ENCODE results near the gene LMNA.
A peak's percentile ranks its signal among the peaks of the same experiment; 100 is the strongest.
"Not testable (repeated sequence)": the region's sequence is repeated elsewhere in the genome, so short reads cannot be mapped to it uniquely, and the experiment has no call there.

The LMNA gene

DNA sequence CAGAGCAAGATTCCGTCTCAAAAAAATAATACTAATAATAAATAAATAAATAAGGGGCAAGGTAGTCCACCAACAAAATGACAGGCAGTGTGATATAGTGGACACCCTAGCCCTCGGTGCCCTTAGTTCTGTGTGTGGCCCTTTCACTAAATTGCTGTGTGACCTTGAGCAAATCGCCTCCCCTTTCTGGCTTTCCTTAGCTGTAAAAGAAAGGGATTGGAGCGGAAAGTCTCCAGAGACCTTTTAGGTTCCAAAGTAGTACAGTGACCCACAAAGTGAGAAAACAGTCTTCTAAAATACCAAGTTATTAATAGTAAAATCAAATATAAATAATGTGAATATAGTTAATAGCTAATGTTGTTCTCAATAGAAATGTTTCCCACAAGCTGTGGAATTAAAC is 7.6 kb downstream of the LMNA start:
- DNase-seq, result no peak

DNA sequence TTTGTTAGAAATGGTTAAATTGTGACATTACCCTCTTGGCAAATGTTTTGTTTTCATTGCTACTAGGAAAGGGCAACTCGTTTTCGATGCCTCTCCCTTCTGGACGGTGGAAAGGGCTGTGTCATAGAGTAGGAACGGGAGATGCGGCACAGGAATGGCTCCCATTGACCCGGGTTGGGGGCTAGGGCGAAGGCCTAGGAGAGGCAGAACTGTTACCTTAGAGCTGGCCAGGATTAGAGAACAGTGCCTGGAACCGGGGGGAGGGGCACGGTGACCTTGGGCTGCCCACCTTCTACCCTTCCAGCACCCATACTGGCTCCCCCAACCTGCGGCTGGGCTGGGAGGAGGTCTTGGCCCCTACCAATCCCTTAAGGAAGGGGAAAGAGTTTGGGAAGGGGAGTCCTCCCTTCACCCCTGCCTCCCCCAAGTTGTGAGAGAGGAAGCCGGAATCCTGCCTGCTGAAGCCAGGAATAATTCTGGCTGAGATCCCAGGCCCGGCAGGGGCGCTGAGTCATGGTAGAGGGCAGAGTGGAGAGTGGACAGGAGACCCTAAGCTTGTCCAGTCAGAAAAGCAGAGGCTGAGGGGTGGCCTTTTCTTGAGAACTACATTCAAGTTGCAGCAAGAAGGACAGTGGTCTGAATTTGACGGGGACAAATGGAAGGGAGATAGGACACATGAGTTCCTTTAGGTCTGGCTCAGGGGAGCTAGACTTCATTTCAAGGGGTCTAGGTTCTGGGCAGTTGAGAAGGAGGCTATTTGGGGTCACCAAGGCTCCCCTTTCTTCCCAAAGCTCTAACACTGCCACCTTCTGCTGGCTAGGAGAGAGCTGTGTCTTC is 8.2 kb downstream of the LMNA start:
- peak; percentile 89 for DNase-seq

DNA sequence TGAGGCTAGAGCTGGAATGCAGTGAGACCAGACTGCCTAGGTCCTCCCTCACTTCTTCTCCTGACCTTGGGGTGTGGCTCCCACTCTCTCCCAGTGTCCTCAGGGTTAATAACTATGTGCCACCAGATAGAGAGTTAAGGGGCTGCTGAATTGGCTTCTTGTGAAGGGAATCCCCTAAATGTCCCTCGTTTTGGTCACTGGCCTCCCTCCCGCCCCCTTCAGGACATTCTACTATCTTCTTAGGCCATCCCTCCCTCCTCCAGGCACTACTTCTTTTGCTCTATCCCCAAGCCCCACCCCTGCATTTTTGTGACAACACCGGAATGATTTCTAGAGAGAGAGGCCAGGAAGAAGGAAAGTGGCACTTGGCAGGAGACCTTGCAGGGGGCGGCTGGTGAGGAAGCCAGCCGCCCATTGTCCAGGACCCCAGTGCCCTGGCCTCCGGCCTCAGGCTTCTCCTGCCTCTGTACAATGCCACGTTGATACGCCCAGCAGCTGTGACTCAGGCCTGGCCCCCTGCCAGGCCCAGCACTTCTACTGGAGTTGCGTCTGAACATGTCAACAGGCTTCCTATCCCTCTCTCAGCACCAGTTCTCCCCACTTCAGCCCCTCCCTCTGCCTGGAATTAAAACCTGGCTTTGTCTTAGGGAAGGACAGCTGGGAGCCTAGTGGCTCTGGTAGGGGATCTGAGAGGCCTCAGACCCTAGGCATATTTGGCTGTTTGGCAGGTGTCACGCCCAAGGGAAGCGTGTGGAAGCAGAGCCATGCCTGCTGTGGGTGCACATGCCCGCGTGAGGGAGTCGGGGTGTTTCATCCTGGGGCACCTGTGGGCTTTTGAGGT is 9.1 kb downstream of the LMNA start:
- DNase-seq, result peak; percentile 97

DNA sequence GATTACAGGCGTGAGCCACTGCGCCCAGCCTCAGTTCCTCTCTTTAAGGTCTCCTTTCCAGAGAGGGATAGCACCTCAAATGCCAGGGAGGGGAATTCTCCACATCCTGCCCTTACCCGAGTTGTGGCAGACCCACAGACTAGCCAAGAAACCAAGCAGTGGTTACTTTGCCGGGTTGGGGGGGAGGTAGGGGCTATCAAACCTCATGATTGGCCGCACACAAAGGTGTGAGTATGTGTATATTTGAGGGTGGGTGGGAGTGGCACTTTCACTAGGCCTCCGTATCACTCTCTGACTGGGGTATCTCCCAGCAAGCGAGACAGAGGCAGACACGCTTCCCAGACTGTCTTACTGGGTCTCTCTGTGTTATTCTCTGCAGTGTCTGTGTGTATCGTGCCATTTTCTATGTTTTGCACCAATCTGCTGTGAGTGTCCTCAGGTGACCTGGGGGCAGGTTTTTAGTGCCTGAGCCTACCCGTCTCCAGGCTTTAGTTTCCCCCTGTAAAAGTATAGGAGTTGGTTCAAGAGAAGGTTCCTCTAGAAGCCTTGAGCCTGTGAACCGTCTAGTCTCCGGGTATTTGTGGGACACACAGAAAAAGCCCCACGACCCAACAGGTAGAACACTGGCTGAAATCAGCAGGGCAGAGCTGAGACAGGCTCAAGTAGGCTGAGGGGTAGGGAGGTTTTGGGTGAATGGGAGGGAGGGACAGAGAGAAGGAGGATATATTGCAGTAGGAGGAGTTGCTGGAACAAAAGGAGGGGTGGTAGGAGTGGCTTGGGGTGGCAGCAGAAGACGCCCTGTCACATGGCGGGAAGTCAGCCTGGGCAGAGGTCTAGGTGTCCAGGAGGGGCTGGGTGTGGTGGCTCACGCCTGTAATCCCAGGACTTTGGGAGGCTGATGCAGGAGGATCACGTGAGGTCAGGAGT is 10.3 kb downstream of the LMNA start:
- peak; percentile 60 for DNase-seq

DNA sequence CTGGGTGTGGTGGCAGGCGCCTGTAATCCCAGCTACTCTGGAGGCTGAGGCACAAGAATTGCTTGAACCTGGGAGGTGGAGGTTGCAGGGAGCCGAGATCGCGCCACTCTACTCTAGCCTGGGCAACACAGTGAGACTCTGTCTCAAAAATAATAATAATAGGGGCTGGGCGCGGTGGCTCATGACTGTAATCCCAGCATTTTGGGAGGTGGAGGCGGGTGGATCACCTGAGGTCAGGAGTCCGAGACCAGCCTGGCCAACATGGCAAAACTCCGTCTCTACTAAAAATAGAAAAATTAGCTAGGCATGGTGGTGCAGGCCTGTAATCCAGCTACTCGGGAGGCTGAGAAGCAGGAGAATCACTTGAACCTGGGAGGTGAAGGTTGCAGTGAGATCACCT is 11.0 kb downstream of the LMNA start:
- DNase-seq, result not testable (repeated sequence)

DNA sequence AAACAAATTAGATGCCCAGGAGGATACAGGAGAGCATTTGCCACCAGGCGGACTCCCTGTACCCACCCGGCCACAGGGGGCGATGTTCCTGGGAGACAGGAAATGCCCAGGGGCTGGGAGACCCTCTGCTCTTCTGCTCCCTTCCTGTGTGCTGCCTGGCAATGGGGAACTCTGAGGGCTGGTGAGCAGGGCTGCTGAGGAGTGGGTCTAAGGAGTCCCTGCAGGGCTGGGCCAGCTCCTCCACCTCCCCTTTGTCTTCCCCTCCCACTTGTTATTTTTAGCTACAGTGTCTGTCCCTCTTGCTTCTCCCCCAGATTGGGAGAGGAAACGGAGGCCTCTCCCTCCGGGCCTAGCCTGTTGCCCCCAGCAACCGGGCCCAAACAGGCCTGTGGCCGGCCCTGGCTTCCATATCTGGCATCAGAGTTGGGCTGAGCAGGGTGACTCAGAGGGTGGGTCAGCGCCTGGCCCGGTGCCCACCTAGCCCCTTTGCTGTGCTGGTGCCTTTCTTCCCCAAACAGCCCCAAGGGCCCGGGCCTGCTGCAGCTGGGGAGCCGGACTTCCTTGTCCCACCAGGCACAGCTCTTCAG is 11.6 kb downstream of the LMNA start:
- peak; percentile 99 for DNase-seq

DNA sequence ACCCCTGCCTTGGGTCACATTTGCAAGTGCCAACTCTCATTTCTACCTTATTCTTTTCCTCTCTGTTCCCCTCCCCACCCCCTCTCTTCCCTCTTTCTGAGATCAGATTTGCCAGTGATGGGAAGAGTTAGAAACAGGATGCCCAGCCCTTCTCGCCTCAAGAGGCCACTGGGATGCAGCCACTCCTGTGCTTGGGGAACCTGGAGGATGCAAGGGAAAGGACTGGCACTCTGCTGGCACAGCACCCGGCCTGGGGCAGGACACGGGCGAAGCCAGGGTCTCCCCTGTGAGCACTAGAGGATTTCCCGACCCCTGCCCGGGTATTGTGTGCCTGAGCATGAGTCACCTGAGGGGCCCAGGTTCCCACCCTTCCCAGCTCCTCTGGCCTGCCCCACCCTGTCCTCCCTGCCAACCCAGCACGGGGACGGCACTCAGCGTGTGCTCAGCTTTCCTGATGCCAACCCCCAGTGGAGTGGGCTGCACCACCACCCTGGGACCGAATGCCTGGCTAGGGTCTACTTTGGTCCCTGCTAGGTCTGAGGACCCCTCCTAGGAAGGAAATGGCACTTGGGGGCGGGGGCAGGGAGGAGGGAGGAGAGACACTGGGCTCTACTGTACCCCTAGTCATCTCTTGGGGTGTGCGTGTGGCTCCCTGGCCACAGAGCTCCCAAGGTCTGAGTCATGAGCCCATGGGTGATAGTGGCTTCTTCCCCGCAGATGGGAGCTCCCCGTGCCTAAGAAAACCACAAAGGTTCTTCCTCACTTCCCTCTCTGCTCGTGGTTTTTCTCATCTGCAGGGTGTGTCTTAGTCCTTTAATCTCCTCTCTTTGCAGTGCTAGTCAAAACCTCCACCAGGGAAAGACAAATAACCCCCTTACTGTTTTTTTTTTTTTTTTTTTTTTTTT is 12.4 kb downstream of the LMNA start:
- peak; percentile 96 for DNase-seq

DNA sequence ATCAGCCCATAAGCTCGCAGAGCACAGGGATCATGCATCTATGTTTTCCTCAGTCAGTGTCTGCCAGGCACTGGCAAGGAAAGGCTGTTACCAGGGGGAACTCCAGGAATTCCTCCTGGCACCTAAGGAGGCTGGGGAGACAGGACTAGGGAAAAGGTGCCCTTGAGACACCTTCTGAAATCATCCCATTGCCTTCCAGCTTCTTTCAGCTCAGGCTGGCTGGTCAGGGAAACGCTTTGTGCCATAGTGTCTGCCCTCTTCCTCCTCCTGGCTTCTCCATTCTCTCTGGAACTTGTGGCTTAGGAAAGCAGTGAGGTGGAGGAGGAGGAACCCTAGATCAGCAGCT is 13.8 kb downstream of the LMNA start:
- DNase-seq, result no peak

DNA sequence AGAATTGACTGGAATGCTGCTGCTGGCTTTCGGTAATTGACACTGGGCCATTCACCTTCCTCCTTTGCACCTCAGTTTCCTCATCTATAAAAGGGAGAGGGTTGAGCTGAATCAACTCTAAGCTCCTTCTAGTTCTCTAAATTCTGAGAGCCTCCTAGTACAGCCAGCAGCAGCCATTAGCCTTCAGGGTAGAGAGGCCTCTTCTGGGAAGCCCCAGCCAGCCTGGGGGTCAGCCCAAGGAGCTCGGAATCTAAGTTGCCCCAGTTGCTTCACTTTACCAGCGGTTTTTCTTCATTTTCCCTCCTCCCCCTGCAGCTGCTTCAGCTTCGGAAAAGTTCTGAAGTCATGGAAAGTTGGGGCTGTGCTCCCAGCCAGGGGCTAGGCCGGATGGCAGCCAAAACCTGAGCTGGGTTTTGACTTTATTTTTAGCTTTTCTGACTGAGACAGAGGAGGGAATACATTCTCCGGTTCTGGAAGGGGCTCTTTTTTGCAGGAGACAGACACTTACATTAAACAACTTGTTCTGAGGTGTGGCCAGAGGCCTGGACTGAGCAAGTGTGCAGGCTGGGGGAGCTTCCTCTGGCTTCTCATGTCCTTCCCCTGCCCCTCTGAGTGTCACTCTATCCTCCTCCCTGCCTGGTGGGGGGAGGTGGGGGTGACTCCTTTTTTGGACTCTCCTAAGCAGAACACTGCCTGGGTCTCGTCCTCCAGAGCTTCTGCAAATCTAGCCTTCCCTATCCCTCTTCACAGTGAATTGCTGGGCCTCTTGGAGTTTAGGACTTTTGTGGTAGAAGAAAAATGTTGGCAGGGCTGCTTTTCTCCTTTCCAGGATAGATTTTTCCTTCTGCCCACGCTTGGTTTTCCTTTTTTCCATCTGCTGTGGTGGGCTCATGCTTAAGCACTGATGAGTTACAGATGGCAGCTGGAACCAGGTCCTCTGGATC is 14.4 kb downstream of the LMNA start:
- peak; percentile 62 for DNase-seq

DNA sequence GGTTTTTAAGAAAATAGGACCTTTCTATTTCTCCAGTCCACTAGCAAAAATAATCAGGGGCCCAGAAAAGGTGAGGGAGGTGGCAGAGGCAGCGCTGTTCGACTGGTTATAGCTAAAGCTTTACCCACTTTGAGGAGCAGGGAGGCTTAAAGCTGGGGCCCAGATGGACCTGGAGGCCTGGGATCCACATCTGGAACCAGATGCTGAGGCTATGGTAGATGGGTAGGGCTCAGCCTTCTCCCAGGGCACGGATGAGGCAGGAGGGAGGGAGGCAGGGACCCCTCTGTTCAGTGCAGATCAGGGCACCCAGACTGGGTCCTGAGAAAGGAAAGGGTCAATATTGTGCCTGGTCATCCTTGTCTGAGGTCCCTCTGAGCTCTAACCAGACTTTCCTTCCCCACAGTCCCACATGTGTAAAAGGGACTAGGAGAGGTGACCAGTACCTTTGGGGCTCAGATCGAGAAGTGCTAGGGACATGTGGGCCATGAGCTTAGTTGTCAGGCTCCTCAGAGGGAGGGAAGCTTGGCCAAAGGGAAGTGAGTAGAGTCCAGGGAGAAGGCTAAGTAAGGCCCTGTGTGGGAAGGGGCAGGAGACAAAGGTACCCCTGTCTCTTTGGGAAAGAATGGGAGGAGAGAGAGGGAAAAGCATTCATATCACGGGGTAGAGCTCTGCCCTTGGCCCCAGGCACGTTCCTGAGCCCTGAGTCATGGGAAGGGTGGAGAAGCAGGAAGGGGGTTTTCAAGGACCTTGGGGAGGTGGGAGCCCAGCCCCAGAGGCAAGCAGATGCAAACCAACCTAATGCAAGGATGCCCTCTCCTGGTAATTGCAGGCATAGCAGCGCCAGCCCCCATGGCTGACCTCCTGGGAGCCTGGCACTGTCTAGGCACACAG is 15.4 kb downstream of the LMNA start:
- DNase-seq, result peak; percentile 98

DNA sequence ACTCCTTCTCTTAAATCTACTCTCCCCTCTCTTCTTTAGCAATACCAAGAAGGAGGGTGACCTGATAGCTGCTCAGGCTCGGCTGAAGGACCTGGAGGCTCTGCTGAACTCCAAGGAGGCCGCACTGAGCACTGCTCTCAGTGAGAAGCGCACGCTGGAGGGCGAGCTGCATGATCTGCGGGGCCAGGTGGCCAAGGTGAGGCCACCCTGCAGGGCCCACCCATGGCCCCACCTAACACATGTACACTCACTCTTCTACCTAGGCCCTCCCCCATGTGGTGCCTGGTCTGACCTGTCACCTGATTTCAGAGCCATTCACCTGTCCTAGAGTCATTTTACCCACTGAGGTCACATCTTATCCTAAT is 16.0 kb downstream of the LMNA start:
- DNase-seq, result no peak

DNA sequence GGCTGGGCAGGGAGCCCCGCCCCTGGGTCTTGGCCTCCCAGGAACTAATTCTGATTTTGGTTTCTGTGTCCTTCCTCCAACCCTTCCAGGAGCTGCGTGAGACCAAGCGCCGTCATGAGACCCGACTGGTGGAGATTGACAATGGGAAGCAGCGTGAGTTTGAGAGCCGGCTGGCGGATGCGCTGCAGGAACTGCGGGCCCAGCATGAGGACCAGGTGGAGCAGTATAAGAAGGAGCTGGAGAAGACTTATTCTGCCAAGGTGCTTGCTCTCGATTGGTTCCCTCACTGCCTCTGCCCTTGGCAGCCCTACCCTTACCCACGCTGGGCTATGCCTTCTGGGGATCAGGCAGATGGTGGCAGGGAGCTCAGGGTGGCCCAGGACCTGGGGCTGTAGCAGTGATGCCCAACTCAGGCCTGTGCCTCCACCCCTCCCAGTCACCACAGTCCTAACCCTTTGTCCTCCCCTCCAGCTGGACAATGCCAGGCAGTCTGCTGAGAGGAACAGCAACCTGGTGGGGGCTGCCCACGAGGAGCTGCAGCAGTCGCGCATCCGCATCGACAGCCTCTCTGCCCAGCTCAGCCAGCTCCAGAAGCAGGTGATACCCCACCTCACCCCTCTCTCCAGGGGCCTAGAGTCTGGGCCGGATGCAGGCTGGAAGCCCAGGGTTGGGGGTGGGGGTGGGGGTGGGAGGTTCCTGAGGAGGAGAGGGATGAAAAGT is 20.4 kb downstream of the LMNA start:
- no peak for DNase-seq

DNA sequence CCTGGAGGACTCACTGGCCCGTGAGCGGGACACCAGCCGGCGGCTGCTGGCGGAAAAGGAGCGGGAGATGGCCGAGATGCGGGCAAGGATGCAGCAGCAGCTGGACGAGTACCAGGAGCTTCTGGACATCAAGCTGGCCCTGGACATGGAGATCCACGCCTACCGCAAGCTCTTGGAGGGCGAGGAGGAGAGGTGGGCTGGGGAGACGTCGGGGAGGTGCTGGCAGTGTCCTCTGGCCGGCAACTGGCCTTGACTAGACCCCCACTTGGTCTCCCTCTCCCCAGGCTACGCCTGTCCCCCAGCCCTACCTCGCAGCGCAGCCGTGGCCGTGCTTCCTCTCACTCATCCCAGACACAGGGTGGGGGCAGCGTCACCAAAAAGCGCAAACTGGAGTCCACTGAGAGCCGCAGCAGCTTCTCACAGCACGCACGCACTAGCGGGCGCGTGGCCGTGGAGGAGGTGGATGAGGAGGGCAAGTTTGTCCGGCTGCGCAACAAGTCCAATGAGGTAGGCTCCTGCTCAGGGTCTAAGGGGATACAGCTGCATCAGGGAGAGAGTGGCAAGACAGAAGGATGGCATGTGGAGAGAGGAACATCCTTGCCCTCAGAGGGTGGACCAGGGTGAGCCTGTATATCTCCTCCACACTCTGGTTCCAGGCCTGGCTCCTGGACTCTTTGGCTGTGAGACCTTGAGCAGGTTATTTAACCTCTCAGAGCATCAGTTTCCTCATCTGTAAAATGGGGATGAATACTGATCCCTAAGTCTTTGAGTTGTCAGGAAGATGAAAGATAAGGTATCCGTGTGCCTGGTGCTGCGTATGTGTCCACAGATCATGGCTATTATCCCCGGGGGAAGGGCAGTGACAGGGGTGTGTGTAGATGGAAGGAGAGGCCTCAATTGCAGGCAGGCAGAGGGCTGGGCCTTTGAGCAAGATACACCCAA is 21.7 kb downstream of the LMNA start:
- DNase-seq, result no peak

DNA sequence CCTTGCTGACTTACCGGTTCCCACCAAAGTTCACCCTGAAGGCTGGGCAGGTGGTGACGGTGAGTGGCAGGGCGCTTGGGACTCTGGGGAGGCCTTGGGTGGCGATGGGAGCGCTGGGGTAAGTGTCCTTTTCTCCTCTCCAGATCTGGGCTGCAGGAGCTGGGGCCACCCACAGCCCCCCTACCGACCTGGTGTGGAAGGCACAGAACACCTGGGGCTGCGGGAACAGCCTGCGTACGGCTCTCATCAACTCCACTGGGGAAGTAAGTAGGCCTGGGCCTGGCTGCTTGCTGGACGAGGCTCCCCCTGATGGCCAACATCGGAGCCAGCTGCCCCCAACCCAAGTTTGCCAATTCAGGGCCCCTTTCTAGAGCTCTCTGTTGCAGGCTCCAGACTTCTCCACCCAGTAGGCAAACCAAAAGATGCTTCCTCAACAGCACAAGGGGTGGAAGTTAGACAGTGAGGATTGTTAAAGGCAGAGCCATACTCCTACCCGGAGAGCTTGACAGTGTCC is 22.5 kb downstream of the LMNA start:
- DNase-seq, result no peak

DNA sequence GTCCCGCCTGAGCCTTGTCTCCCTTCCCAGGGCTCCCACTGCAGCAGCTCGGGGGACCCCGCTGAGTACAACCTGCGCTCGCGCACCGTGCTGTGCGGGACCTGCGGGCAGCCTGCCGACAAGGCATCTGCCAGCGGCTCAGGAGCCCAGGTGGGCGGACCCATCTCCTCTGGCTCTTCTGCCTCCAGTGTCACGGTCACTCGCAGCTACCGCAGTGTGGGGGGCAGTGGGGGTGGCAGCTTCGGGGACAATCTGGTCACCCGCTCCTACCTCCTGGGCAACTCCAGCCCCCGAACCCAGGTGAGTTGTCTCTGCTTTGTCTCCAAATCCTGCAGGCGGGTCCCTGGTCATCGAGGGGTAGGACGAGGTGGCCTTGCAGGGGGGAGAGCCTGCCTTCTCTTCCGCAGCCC is 24.0 kb downstream of the LMNA start:
- DNase-seq, result no peak

DNA sequence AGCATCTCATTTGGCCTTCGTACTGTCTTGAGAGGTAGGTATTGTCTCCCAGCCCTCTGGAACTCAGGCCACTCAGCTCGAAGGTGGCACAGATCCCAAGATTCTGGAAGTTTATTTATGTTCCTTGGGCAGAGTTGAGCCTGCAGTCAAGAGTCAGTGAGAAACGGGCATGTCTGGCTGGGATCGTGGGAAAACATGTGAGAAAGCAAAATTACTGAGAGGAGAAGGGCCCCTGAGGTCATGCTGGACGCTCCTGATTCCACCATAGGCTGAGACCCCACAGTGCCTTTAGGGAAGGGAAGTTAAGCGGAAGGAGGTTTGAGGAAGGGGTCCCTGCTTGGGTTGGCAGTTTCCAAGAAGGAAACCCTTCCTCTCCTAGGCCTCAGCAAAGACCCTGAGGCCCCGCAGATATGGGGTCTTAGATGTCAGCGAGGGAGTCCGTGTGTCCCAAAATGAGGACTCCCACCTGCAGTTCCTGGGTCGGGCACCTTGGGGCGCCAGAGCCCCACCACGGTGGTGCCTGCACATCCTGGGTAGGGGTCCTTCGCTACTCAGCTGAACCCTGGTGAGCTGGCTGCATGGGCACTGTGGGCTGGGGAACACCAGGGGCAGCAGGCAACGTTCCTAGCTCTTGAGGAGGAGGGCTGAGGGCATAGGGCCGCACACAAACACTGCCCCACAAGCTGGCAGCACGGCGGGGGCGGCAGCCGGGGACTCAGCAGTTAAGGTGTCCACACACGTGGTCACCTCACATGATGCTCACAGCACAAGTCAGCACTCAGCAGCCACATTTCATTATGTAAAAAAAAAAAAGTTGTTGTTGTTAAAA is 26.6 kb downstream of the LMNA start:
- no peak for DNase-seq
